Measurements from ENCODE around the gene DEFB119.
"Not testable (repeated sequence)": the region's sequence is repeated elsewhere in the genome, so short reads cannot be mapped to it uniquely, and the experiment has no call there.

GRCh38 chr20:31364272-31364671 lies 26.1 kb downstream of the DEFB119 start:
- TF ChIP-seq CTCF (IDR thresholded peaks at IDR 0.05; ENCODE audit: insufficient read depth, low read depth, low read length); EZH2 (IDR thresholded peaks at IDR 0.05; ENCODE audit: insufficient read depth, low read length): not testable (repeated sequence)
